Stimulated activated CD4-positive, alpha-beta T cell treated with anti-CD3 and anti-CD28 coated beads, TNF-alpha, amount 100 ng/mL, for 1 hour (primary cell): ENCODE measurements around the gene ZNF91.
"Not testable (repeated sequence)": the region's sequence is repeated elsewhere in the genome, so short reads cannot be mapped to it uniquely, and the experiment has no call there.

Source experiments
- DNase-seq, 3 donors: peaks; one replicate each; pipeline ENCODE4 v3.0.0-alpha.2; 2020; ENCODE audit warnings: low read depth in 3 of 3, low spot score in 1 of 3

Gene ZNF91

GRCh38 chr19:23318941-23319340 is 76.3 kb downstream of the ZNF91 start:
- DNase-seq: not testable (repeated sequence)

- no peak for DNase-seq
Observed at GRCh38 chr19:23318143-23318542, 77.1 kb downstream of the ZNF91 start.

DNA sequence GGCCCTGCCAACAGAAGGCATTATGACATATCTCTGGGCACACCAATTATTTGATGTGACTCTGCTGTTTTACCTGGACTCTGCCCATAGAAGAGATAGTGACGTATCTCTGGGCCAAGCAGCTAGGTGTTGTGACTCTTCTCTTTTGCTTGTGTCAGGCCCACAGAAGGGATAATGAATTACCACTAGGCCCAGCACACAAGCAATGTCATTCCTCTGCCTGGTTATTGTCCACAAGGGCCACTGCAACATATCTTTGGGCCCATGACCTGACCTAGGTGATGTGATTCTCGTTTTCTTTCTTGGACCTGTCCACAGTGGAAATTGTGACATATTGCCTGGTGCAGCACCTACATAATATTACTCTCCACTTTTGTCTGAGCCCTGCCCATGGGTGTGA is 80.0 kb downstream of the ZNF91 start:
- DNase-seq: no peak

DNA sequence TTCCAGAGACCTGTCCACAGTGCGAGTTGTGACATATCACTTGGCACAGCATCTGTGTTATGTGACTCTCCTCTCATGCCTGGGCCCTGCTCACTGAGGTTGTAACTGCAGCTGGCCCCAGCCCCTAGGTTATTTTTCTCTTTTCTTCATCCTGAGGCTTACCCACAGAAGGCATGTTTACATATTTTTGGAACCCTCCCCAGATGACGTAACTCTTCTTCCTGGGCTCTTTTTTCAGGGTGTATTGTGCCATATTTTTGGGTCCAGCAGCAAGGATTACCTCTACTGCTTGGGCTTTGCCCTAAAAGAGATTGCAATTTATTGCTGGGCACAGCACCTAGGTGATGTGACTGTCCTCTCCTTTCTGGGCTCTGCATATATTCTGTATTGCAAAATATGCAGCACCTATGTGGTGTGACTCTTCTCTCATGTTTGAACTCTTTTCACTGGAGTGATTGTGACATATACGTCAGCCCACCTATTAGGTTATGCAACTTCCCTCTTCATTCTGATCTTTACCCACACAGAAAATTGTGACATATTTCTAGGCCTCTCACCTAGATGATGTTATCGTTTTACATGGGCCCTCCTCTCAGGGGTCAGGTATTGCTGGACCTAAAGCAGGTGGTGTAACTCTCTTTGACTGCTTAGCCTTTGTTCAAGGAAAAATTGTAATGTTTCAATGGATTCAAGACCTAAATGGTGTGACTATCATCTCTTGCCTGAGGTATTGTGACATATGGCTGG is 80.6 kb downstream of the ZNF91 start:
- DNase-seq: no peak

DNA sequence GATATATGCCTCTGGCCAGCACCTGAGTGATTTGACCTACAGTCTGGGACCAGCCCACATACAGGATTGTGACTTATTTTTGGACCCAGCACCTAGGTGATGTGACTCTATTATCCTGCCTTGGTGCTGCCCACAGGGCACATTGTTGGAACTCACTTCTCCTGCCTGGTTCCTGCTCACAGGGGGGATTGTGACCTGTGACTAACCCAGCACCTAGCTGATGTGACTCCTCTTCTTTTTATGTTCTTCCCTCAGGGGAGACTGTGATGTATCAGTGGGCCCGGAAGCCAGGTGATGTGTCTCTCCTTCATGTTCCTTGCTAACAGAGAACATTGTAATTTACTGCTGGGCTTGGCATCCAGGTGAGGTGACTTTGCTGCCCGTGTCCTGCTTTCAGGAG is 82.1 kb downstream of the ZNF91 start:
- DNase-seq: no peak

DNA sequence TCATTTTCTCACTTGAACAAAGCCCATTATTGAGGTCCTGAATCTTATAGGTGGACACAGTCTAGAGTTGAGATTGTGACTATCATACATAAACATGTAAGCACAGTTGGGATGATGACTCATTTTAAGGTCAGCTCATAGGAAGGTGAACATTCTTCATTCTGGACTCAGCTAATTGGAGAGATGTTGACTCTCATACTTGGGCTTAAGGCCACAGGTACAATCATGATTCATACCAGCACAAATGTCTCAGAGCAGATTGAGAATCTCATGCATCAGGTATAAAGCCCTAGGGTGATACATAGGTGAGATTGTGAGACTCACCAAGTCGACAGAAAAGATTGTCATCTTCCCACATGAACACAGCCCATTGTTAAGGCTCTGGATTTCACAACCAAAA is 82.8 kb downstream of the ZNF91 start:
- no peak for DNase-seq

DNA sequence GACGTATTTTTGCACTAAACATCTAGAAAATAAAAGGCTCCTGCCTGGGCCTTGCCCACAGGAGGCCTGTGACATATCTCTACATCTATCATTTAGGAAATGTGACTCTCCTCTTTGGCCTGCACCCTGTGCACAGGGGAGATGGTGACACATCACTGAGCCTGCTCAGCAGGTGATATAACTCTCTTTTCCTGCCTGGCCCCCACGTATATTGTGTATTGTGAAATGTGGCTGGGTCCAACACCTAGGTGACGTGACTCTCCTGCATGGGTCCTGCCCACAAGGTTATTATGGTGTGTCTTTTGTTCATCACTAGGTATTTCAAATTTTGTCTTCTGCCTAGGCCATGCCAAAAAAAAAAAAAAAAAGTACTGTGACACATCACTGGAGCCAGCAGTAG is 83.7 kb downstream of the ZNF91 start:
- no peak for DNase-seq

DNA sequence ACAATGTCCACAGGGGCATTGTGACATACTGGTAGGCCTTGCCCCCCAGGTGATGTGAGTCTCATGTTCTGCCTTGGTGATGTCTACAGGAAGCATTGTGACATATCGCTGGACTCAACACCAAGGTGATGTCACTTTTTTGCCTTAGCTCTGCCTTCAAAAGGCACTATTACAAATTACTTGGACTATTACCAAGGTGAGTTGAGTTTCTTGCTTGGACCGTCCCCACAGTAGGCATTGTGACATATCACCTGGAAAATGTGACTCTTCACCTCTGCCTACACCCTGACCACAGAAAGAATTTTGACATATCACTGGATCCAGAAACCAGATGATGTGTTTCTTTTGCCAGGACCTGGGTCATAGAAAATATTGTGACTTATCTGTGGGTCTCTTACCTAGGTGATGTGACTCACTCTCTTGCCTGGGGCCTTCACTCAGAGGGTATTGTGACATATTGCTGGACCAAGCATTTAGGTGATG is 84.5 kb downstream of the ZNF91 start:
- no peak for DNase-seq

DNA sequence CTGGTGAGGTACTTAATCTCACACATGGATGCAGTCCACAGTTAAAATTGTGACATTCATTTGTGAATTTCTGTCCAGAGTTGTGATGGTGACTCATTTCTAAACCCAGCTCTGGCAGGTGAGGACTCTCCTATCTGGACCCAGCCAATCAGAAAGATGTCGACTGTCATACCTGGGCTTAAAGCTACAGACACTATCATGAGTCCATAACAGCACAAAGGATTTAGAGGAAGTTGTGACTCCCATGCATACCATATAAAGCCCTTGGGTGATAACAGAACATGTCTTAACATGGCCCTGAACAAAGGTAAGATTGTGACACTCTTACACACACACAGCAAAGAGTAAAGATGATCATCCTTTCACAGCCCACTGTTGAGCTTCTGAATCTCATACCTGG is 85.3 kb downstream of the ZNF91 start:
- DNase-seq: no peak

GRCh38 chr19:23305555-23305954 is 89.7 kb downstream of the ZNF91 start:
- no peak for DNase-seq

GRCh38 chr19:23304238-23304637 is 91.0 kb downstream of the ZNF91 start:
- DNase-seq: no peak

DNA sequence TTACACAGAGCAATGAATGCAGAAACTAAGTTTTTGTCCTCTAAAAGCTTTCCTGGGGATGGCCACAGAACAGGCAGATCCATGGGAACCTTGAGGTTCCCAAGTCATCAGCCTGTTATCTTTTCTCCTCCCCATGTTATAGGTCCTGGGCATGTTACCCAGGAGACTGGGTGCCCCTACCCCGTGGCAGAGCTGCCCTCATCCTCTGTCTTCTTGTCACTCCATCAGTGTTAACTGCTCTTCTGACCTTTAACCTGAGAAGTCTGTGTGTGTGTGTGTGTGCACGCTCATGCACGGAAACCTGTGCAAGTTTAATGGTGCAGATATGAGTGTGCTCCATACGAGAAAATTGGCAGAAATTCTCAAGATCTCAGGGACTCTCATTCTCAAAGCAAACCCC is 101.1 kb downstream of the ZNF91 start:
- DNase-seq: no peak

DNA sequence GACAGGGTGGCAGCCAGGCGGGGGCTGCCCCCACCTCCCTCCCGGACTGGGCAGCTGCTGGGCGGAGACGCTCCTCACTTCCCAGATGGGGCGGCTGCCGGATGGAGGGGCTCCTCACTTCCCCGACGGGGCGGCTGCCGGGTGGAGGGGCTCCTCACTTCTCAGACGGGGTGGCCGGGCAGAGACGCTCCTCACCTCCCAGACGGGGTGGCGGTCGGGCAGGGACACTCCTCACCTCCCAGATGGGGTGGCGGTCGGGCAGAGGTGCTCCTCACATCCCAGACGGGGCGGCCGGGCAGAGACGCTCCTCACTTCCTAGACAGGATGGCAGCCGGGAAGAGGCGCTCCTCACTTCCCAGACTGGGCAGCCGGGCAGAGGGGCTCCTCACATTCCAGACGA is 105.3 kb downstream of the ZNF91 start:
- not testable (repeated sequence) for DNase-seq
